ENCODE results near the gene TCERG1L.

GRCh38 chr10:131174651-131175540 is 136.6 kb downstream of the TCERG1L start:
- TF ChIP-seq POLR2A (IDR thresholded peaks at IDR 0.05): no peak
- TF ChIP-seq CTCF (IDR thresholded peaks at IDR 0.05): no peak
- TF ChIP-seq EP300 (IDR thresholded peaks at IDR 0.05): no peak

Measured in gastroesophageal sphincter (tissue), 3 donors.